ENCODE measurements around the gene DPM2.
A peak's percentile ranks its signal among the peaks of the same experiment; 100 is the strongest.

DPM2 gene

GRCh38 chr9:127976498-127976897, 38.8 kb upstream of the DPM2 start:
- no peaks in the 10 kb centered on the region for H3K36me3 Mint-ChIP-seq (ENCODE audit: low read depth)
- no peaks in the 10 kb centered on the region for H3K27me3 Mint-ChIP-seq
- peak overlapping the region; percentile 88 for H3K27ac Mint-ChIP-seq
- no peak for DNase-seq
- H3K4me3 Mint-ChIP-seq: peak overlapping the region; percentile 91
- H3K9me3 Mint-ChIP-seq: no peaks in the 10 kb centered on the region
- peaks cover 79% of the 10 kb centered on the region for H3K4me1 Mint-ChIP-seq
- ATAC-seq: no peak

GRCh38 chr9:127975376-127976315, 38.0 kb upstream of the DPM2 start:
- H3K4me3 Mint-ChIP-seq: peak overlapping the region; percentile 91
- ATAC-seq: no peak
- no peak for DNase-seq
- no peaks in the 10 kb centered on the region for H3K27me3 Mint-ChIP-seq
- H3K9me3 Mint-ChIP-seq: no peaks in the 10 kb centered on the region
- H3K4me1 Mint-ChIP-seq: peaks cover 81% of the 10 kb centered on the region
- no peaks in the 10 kb centered on the region for H3K36me3 Mint-ChIP-seq (ENCODE audit: low read depth)
- peak overlapping the region; percentile 88 for H3K27ac Mint-ChIP-seq

GRCh38 chr9:127974769-127975261, 37.2 kb upstream of the DPM2 start:
- peaks cover 2% of the 10 kb centered on the region for H3K36me3 Mint-ChIP-seq (ENCODE audit: low read depth)
- no peaks in the 10 kb centered on the region for H3K9me3 Mint-ChIP-seq
- ATAC-seq: no peak
- peaks cover 88% of the 10 kb centered on the region for H3K4me1 Mint-ChIP-seq
- H3K27ac Mint-ChIP-seq: peak overlapping the region; percentile 88
- peak overlapping the region; percentile 91 for H3K4me3 Mint-ChIP-seq
- H3K27me3 Mint-ChIP-seq: no peaks in the 10 kb centered on the region
- no peak for DNase-seq

- Mint-ChIP-seq H3K27ac (peak overlapping the region; percentile 88), H3K4me3 (peak overlapping the region; percentile 91), H3K4me1 (peaks cover 93% of the 10 kb centered on the region), H3K9me3 (no peaks in the 10 kb centered on the region), H3K36me3 (ENCODE audit: low read depth) (peaks cover 2% of the 10 kb centered on the region), H3K27me3 (no peaks in the 10 kb centered on the region)
- ATAC-seq: no peak
- no peak for DNase-seq
These were observed 36.5 kb upstream of the DPM2 start for GRCh38 chr9:127974001-127974768.

- no peaks in the 10 kb centered on the region for H3K27me3 Mint-ChIP-seq
- H3K27ac Mint-ChIP-seq: peak overlapping the region; percentile 88
- H3K4me1 Mint-ChIP-seq: peaks cover 96% of the 10 kb centered on the region
- H3K4me3 Mint-ChIP-seq: peak overlapping the region; percentile 91
- no peaks in the 10 kb centered on the region for H3K9me3 Mint-ChIP-seq
- H3K36me3 Mint-ChIP-seq (ENCODE audit: low read depth): peaks cover 2% of the 10 kb centered on the region
- DNase-seq (no peak), ATAC-seq (no peak)
These were observed 35.7 kb upstream of the DPM2 start for GRCh38 chr9:127973169-127974000.

- ATAC-seq: no peak
- Mint-ChIP-seq H3K4me3 (peak overlapping the region; percentile 66), H3K4me1 (peaks cover 97% of the 10 kb centered on the region), H3K27ac (peak overlapping the region; percentile 89), H3K27me3 (no peaks in the 10 kb centered on the region), H3K9me3 (no peaks in the 10 kb centered on the region), H3K36me3 (ENCODE audit: low read depth) (peaks cover 2% of the 10 kb centered on the region)
- DNase-seq: no peak
These were observed 34.7 kb upstream of the DPM2 start for GRCh38 chr9:127972236-127972871.

GRCh38 chr9:127971357-127972235, 33.9 kb upstream of the DPM2 start:
- H3K27me3 Mint-ChIP-seq: no peaks in the 10 kb centered on the region
- H3K36me3 Mint-ChIP-seq (ENCODE audit: low read depth): peaks cover 2% of the 10 kb centered on the region
- H3K27ac Mint-ChIP-seq: peak overlapping the region; percentile 89
- ATAC-seq: peak; percentile 4
- H3K9me3 Mint-ChIP-seq: no peaks in the 10 kb centered on the region
- H3K4me1 Mint-ChIP-seq: peaks cover 98% of the 10 kb centered on the region
- peak; percentile 22 for DNase-seq
- peak overlapping the region; percentile 66 for H3K4me3 Mint-ChIP-seq

- ATAC-seq (peak; percentile 85), DNase-seq (peak; percentile 67)
- H3K4me3 Mint-ChIP-seq: peak overlapping the region; percentile 60
- peak overlapping the region; percentile 85 for H3K27ac Mint-ChIP-seq
- no peaks in the 10 kb centered on the region for H3K9me3 Mint-ChIP-seq
- H3K4me1 Mint-ChIP-seq: peaks cover 98% of the 10 kb centered on the region
- H3K27me3 Mint-ChIP-seq: no peaks in the 10 kb centered on the region
- H3K36me3 Mint-ChIP-seq (ENCODE audit: low read depth): peaks cover 2% of the 10 kb centered on the region
These were observed 33.0 kb upstream of the DPM2 start for GRCh38 chr9:127970401-127971313.

- ATAC-seq (no peak), DNase-seq (no peak)
- no peaks in the 10 kb centered on the region for H3K9me3 Mint-ChIP-seq
- H3K4me3 Mint-ChIP-seq: peak overlapping the region; percentile 60
- no peaks in the 10 kb centered on the region for H3K27me3 Mint-ChIP-seq
- H3K27ac Mint-ChIP-seq: peak overlapping the region; percentile 85
- peaks cover 2% of the 10 kb centered on the region for H3K36me3 Mint-ChIP-seq (ENCODE audit: low read depth)
- peaks cover 98% of the 10 kb centered on the region for H3K4me1 Mint-ChIP-seq
These were observed 31.2 kb upstream of the DPM2 start for GRCh38 chr9:127968700-127969383.

GRCh38 chr9:127968042-127968441, 30.4 kb upstream of the DPM2 start:
- DNase-seq (peak; percentile 46), ATAC-seq (peak; percentile 20)
- H3K4me3 Mint-ChIP-seq: peak overlapping the region; percentile 5
- H3K27me3 Mint-ChIP-seq: no peaks in the 10 kb centered on the region
- peaks cover 2% of the 10 kb centered on the region for H3K36me3 Mint-ChIP-seq (ENCODE audit: low read depth)
- no peaks in the 10 kb centered on the region for H3K9me3 Mint-ChIP-seq
- H3K27ac Mint-ChIP-seq: peak overlapping the region; percentile 85
- peaks cover 99% of the 10 kb centered on the region for H3K4me1 Mint-ChIP-seq

- Mint-ChIP-seq H3K36me3 (ENCODE audit: low read depth) (peaks cover 2% of the 10 kb centered on the region), H3K27me3 (no peaks in the 10 kb centered on the region), H3K4me1 (peaks cover 99% of the 10 kb centered on the region), H3K9me3 (no peaks in the 10 kb centered on the region), H3K27ac (peak overlapping the region; percentile 85), H3K4me3 (no peak overlapping the region)
- DNase-seq (no peak), ATAC-seq (no peak)
These were observed 29.6 kb upstream of the DPM2 start for GRCh38 chr9:127967151-127967809.
